HCT116 (cell line): ENCODE measurements around the gene ZNF793.

Experiments used
- POLR2A ChIP-seq: IDR thresholded peaks from 2 replicates; pipeline ENCODE4 v1.7.0; 2011; ENCODE audit warnings: borderline replicate concordance; ENCODE audit not compliant: insufficient read depth, insufficient read length; ENCODE audit errors: extremely low read depth
- RAD21 ChIP-seq: IDR thresholded peaks from 2 replicates; pipeline ENCODE4 v1.6.1; 2012; ENCODE audit warnings: low read depth, mild to moderate bottlenecking
- REST ChIP-seq: IDR thresholded peaks from 2 replicates; pipeline ENCODE4 v1.6.1; 2012; ENCODE audit warnings: low read depth
- TF ChIP-seq, protein P1 (sequence below), 3 experiments: fragments of 200-600 bp in 1 of 3; sonication (generic) in 1 of 3; IDR thresholded peaks in 2 of 3; conservative IDR thresholded peaks in 1 of 3; 2 replicates each; pipeline ENCODE4 v1.5.1; 2012 to 2017; ENCODE audit warnings: low read depth in 2 of 3, low read length in 2 of 3, antibody characterized with exemption in 1 of 3, borderline replicate concordance in 1 of 3, control low read depth in 1 of 3, mild to moderate bottlenecking in 1 of 3, mixed read lengths in 1 of 3, mixed run types in 1 of 3, moderate library complexity in 1 of 3; ENCODE audit not compliant: insufficient read depth in 1 of 3

DNA sequence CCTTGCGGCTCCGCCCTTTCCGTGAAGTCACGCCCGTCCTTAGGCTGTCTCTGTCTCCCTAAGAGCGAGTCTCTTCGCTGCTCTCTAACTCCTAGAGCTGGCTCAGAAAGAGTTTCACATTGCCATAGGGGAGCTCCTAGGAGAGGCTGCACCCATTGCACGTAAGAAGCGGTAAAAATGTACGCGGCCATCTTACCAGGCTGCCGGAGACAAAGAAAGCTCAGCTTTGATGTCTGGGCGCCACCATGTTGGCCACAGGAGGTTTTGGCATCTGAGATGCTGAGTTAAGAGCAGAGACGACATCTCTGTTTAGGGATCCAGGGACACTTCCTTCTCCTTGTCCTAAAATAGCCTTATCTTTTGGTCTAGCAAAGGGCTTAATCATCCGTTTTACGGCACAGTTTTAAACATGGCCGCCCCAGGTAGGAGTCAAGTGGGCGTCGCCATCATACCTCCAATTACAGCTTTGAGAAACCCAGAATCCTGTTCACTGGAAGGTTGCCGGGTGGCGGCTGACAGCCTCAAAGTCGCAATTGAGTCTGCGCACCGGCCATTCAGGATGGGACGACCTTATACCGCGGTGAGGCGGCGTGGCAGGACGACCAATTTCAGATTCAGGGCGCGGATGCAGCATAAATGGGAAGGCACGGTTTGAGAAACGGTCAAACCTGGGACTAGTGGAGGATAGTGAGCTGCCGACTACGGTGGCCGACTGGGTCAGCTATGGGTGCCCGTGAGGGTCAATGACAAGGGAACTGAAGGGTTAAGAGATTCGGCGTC is at the start of gene ZNF793:
- TF ChIP-seq, protein P1, sequence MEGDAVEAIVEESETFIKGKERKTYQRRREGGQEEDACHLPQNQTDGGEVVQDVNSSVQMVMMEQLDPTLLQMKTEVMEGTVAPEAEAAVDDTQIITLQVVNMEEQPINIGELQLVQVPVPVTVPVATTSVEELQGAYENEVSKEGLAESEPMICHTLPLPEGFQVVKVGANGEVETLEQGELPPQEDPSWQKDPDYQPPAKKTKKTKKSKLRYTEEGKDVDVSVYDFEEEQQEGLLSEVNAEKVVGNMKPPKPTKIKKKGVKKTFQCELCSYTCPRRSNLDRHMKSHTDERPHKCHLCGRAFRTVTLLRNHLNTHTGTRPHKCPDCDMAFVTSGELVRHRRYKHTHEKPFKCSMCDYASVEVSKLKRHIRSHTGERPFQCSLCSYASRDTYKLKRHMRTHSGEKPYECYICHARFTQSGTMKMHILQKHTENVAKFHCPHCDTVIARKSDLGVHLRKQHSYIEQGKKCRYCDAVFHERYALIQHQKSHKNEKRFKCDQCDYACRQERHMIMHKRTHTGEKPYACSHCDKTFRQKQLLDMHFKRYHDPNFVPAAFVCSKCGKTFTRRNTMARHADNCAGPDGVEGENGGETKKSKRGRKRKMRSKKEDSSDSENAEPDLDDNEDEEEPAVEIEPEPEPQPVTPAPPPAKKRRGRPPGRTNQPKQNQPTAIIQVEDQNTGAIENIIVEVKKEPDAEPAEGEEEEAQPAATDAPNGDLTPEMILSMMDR (IDR thresholded peaks at IDR 0.05 in 2 of 3, conservative IDR thresholded peaks at IDR 0.05 in 1 of 3; ENCODE audit: borderline replicate concordance in 1 of 3, insufficient read depth in 1 of 3, low read depth in 2 of 3, low read length in 2 of 3): no peak
- TF ChIP-seq RAD21 (no peak), POLR2A (no peak), REST (no peak)
